Adipocyte (in vitro differentiated cells): ENCODE measurements around the gene HTATIP2.
"Not testable (repeated sequence)": the region's sequence is repeated elsewhere in the genome, so short reads cannot be mapped to it uniquely, and the experiment has no call there.

Experiments used
- DNase-seq: peaks from one replicate; pipeline ENCODE4 v3.0.0-alpha.2; 2015; ENCODE audit warnings: low read depth
- H3K27me3 ChIP-seq: replicated peaks from 2 replicates; pipeline ENCODE4 v1.7.0; 2013; ENCODE audit warnings: mild to moderate bottlenecking, low read length, moderate library complexity; ENCODE audit not compliant: control insufficient read depth, insufficient read depth
- H3K36me3 ChIP-seq: 2 replicates; pipeline ENCODE4 v1.7.0; 2013; ENCODE audit warnings: low read length, mild to moderate bottlenecking, moderate library complexity; ENCODE audit not compliant: control insufficient read depth, insufficient read depth, severe bottlenecking
- H3K4me1 ChIP-seq: 2 replicates; pipeline ENCODE4 v1.7.0; 2013; ENCODE audit warnings: mild to moderate bottlenecking, low read length, moderate library complexity; ENCODE audit not compliant: control insufficient read depth, insufficient read depth
- H3K4me3 ChIP-seq: 2 replicates; pipeline ENCODE4 v1.7.0; 2013; ENCODE audit warnings: mild to moderate bottlenecking, low read length, moderate library complexity
- H3K9ac ChIP-seq: 2 replicates; pipeline ENCODE4 v1.7.0; 2013; ENCODE audit warnings: mild to moderate bottlenecking, low read length, moderate library complexity
- H3K9me3 ChIP-seq: 2 replicates; pipeline ENCODE4 v1.7.0; 2013; ENCODE audit warnings: mild to moderate bottlenecking, low read length, moderate library complexity; ENCODE audit not compliant: control insufficient read depth

Gene HTATIP2

DNA sequence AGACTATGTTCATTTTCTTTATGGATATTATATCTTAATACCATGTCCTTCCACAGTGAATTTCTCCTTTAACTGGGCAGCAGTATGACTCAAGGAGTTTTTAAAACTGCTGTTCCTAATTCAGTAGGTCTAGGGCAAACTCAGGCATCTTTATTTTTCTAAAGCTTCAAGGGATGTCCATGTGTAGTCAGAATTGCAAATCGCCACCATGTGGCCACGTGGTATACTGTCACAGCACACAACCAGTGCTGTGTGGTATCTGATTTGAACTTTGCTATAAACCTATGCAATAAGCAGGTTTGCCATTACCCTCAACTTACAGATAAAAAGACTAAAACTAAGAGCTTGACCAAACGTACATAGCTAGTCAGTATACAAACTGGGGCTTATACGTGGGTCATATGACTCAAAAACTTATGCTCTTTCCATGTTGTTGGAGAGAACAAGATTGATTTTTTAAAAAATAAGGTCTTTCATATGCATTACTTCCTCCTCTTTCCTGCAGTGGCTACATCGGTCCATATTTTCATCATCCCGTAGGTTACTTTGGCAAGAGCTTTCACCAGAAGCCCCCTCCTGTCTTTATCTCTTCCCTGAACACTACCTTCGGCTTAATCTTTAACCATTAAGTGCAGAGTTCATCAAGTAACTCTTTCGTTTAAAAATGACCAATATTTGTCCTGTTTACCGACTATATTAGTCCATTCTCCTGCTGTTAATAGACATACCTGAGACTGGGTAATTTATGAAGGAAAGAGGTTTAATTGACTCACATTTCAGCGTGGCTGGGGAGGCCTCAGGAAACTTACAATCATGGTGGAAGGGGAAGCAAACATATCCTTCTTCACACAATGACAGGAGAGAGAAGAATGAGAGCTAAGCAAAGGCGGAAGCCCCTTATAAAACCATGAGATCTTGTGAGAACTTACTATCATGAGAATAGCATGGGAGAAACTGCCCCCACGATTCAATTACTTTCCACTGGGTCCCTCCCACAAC is 8.0 kb upstream of the HTATIP2 start:
- Histone ChIP-seq H3K27me3 (no peaks in the 10 kb centered on the region), H3K4me1 (no peaks in the 10 kb centered on the region), H3K4me3 (no peak overlapping the region), H3K9me3 (no peaks in the 10 kb centered on the region), H3K9ac (no peak overlapping the region), H3K36me3 (no peaks in the 10 kb centered on the region)
- DNase-seq = peak; percentile 36

DNA sequence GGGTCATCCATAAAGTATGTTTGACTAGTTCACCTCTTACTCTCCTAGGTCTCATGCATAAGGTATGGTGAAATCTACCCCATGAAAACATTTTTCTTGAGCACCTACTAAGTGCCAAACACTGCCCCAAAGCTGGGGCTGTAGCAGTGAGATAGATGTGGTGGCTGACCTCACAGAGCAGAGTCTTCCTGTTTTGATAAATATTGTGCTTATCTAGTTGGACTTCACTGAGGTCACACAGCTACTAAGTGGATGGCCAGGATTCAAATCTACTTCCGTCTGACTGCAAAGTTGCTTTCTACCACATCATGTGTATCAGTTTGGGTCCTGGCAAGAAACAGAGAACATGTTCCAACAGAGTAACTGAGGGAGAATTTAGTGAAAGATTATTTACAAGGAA is 6.4 kb upstream of the HTATIP2 start:
- no peak overlapping the region for H3K9ac ChIP-seq
- no peaks in the 10 kb centered on the region for H3K27me3 ChIP-seq
- no peak overlapping the region for H3K4me3 ChIP-seq
- H3K36me3 ChIP-seq = no peaks in the 10 kb centered on the region
- no peaks in the 10 kb centered on the region for H3K9me3 ChIP-seq
- DNase-seq = no peak
- no peaks in the 10 kb centered on the region for H3K4me1 ChIP-seq

DNA sequence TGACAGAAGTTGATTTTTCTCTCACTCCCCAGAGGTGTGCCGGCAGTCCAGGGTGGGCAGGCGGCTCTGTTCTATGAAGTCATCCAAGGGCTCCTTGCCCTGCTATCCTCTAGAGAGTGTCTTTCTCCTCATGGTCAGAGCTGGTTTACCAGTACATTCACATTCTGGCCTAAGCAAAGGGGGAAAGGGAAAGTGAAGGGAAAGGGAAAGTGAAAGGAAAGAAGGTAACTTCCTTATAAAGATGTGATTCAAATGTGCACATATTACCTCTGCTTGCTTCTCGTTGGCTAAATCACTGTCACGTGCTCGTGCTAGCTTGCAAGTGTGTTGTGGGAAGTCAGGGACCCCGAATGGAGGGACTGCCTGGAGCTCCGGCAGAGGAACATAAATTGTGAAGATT is 2.9 kb upstream of the HTATIP2 start:
- no peaks in the 10 kb centered on the region for H3K9me3 ChIP-seq
- no peak for DNase-seq
- H3K36me3 ChIP-seq = no peaks in the 10 kb centered on the region
- no peak overlapping the region for H3K9ac ChIP-seq
- peaks cover 9% of the 10 kb centered on the region for H3K4me1 ChIP-seq
- H3K4me3 ChIP-seq = peak overlapping the region; percentile 55
- no peaks in the 10 kb centered on the region for H3K27me3 ChIP-seq

DNA sequence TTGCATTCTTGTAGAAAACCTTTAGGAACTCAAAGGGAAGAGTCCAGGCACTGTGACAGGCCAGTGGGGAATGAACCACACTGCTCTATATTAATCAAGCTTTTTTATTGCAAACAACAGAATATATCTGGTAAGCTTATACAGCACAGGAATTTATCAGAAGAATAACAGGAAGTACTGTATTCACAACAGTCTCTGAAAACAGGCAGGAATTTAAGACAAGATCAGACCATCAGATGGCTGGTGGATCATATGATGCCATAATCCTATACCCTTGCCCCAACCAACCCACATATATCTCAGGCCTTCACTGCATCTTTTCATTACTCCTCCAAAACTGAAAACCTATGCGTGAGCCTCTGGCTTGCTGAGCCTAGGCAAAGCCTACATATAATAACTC is 1.0 kb upstream of the HTATIP2 start:
- no peaks in the 10 kb centered on the region for H3K36me3 ChIP-seq
- H3K9ac ChIP-seq = no peak overlapping the region
- no peaks in the 10 kb centered on the region for H3K27me3 ChIP-seq
- H3K4me1 ChIP-seq = peaks cover 20% of the 10 kb centered on the region
- no peaks in the 10 kb centered on the region for H3K9me3 ChIP-seq
- DNase-seq = no peak
- H3K4me3 ChIP-seq = no peak overlapping the region

DNA sequence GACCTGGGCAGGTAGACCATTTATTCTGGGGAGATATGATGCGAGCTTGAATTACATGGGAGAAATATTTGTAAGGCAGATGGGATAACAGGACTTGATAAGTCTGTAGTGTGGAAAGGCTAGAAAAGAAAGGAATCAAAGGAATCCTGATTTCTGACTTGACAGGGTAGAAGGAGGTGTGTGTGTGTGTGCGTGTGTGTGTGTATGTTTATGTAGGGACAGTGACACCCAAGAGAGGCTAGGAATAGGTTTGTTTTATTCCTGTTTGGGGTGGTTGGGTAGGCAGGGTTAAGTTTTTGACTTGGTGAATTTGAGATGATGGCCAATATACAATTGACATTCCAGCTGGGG is 390 bp upstream of the HTATIP2 start:
- peaks cover 24% of the 10 kb centered on the region for H3K4me1 ChIP-seq
- no peaks in the 10 kb centered on the region for H3K9me3 ChIP-seq
- no peaks in the 10 kb centered on the region for H3K36me3 ChIP-seq
- peak overlapping the region; percentile 90 for H3K9ac ChIP-seq
- no peaks in the 10 kb centered on the region for H3K27me3 ChIP-seq
- peak overlapping the region; percentile 91 for H3K4me3 ChIP-seq
- DNase-seq = no peak

DNA sequence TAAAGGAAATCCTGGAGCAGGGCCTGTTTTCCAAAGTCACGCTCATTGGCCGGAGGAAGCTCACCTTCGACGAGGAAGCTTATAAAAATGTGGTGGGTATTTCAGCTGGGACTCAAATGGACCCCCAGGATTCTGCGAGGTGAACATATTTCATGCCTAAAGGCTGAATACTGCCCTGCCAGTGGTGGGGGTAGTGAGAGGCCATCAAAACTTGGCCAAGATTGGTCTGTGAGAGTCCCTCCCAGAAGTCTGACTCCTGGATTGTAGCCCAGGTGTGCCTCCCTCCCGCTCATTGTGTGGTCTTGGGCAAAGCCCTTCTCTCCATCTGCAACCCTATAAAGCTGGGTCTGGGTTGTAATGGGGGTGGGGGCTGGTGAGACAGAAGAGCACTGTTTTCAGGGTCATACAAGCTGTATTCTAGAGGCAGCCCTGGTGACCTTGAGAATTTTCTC is 853 bp downstream of the HTATIP2 start:
- H3K27me3 ChIP-seq = no peaks in the 10 kb centered on the region
- H3K9ac ChIP-seq = peak overlapping the region; percentile 90
- no peaks in the 10 kb centered on the region for H3K9me3 ChIP-seq
- peak overlapping the region; percentile 91 for H3K4me3 ChIP-seq
- H3K36me3 ChIP-seq = no peaks in the 10 kb centered on the region
- DNase-seq = no peak
- H3K4me1 ChIP-seq = peaks cover 33% of the 10 kb centered on the region

DNA sequence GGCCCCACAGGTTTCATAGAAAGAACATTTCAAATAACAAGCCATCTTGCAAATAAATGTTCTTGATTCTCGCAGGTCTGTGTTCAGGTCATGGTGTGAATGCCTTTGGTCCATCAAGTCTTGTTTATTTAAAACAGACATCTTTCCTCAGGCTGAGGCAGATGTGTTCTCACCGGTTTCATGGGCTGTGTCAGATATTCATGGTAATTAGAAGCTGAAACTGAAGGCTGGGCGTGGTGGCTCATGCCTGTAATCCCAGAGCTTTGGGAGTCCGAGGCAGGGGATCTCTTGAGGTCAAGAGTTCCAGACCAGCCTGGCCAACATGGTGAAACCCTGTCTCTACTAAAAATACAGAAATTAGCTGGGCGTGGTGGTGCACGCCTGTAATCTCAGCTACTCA is 2.0 kb downstream of the HTATIP2 start:
- not testable (repeated sequence) for H3K36me3 ChIP-seq, DNase-seq, H3K9me3 ChIP-seq, H3K9ac ChIP-seq, H3K27me3 ChIP-seq, H3K4me3 ChIP-seq
- H3K4me1 ChIP-seq = peaks cover 33% of the 10 kb centered on the region

DNA sequence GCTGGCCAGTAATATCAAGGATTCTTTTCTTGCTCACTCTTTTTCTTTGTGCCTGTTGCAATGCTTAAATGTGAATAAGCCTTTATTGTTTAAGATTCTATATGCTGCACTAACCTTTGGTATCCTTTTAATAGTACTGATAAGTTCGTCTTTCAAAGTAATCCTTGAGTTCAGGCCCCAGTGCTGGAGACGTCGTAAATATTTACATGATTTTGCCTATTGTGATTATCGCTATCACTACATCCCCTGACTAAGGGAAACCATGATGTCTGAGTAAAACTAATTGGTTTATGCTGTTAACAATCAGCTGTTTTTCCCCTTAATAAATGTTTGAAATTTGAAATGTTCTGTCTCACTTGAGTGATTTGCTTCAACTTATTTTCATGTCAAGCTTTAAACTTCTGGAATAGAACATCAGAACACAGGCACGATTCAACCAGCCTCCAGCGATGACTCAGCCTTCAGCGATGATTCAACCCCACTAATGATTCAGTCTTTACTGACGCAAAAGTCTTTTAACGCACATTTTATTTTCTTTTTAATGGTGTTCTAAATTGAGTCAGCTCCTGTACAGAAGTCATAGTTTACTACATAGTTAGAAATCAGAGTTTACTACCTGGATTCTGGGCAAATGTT is 3.9 kb downstream of the HTATIP2 start:
- no peaks in the 10 kb centered on the region for H3K9me3 ChIP-seq
- H3K27me3 ChIP-seq = no peaks in the 10 kb centered on the region
- peak overlapping the region; percentile 31 for H3K9ac ChIP-seq
- peak overlapping the region; percentile 46 for H3K4me3 ChIP-seq
- peaks cover 7% of the 10 kb centered on the region for H3K36me3 ChIP-seq
- peak; percentile 92 for DNase-seq
- H3K4me1 ChIP-seq = peaks cover 33% of the 10 kb centered on the region

DNA sequence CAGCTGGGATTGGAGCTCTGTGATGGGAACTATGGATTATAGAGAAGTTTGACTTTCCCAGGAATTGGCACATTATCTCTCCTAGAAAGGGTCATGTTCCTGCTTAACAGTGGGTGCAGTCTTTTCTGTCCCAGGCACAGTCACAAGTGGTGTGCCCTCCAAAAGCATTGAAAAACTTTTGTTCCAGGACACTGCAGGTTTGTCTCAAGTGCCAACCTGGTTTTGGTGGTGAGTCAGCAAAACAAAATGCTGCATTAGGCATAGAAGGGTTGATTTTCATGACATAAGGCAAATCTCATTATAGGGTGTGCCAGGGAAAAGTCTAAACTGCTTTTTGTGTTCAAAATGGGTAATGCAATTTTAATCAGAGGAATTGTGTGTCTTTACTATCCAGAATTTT is 4.9 kb downstream of the HTATIP2 start:
- Histone ChIP-seq H3K9ac (peak overlapping the region; percentile 16), H3K4me3 (no peak overlapping the region), H3K27me3 (no peaks in the 10 kb centered on the region), H3K4me1 (peaks cover 33% of the 10 kb centered on the region), H3K9me3 (no peaks in the 10 kb centered on the region), H3K36me3 (peaks cover 7% of the 10 kb centered on the region)
- DNase-seq = peak; percentile 30

DNA sequence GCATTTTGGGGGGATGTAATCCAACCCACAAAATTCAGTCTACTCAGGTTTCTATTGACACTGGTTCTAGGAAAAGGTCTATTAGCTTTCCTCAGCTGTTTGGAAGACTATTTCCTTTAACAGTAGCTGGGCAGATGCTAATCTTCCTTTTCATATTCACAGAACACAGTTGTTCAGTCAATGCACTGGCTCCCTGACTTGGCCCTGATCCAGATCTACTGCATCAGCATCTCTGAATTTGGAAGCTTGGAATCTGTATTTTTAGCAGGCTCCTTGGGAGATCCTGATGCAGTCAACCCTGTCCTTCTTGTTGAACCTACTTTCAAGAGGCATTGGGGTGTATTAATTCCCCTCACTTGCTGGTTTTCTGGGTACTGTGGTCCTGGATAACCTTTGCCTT is 6.3 kb downstream of the HTATIP2 start:
- peaks cover 7% of the 10 kb centered on the region for H3K36me3 ChIP-seq
- H3K27me3 ChIP-seq = no peaks in the 10 kb centered on the region
- no peak overlapping the region for H3K9ac ChIP-seq
- peaks cover 25% of the 10 kb centered on the region for H3K4me1 ChIP-seq
- no peak overlapping the region for H3K4me3 ChIP-seq
- DNase-seq = no peak
- no peaks in the 10 kb centered on the region for H3K9me3 ChIP-seq

DNA sequence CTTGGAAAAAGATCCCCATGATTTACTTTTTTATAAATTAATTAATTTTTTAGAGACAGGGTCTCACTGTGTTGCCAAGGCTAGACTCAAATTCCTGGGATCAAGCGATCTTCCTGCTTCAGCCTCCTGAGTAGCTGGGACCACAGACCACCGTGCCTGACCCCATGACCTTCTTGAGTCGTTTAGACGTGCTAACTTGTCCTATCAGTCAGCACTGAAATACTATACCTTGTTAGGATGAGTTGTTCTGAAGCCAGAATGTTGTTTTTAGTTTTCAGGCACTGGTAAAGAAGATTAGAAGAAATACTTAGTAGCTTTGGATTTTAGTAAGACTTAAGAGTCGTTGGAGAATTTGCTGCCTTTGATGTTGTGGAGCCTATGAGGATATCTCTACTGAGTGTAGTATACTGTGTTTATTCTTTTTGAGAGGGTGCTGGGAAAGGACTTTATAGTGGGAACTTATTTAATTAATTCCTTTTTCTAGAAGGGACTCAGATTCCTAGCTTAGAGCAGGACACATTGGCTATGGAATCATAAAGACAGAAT is 8.6 kb downstream of the HTATIP2 start:
- no peak for DNase-seq
- Histone ChIP-seq H3K9me3 (no peaks in the 10 kb centered on the region), H3K4me3 (no peak overlapping the region), H3K4me1 (peaks cover 17% of the 10 kb centered on the region), H3K27me3 (no peaks in the 10 kb centered on the region), H3K9ac (no peak overlapping the region), H3K36me3 (peaks cover 20% of the 10 kb centered on the region)
